MCF 10A (cell line): ENCODE measurements around the gene MEGF8. TPM values are rescaled to one million over a fixed set of nuclear protein-coding genes. Genes with fewer than 3 reads are reported as not detected.

Source experiments
- BruUV-seq: library from RNA; stranded (reverse); fragments of 400-500 nt; replicated peaks from 2 replicates; lab custom pipeline; 2021; lab: Mats Ljungman, UMichigan
- CTCF ChIA-PET: fragments of 300-600 bp; sonication (Branson Sonifier 250); formaldehyde crosslinking; extraction: SDS; loops from one replicate; lab custom pipeline; 2021; ENCODE audit warnings: antibody characterized with exemption, inconsistent platforms; lab: Yijun Ruan, JAX
- POLR2A ChIA-PET: fragments of 300-600, 350-650 bp; sonication (Branson Sonifier 250); formaldehyde crosslinking; extraction: SDS; loops from one replicate; lab custom pipeline; 2020; ENCODE audit warnings: antibody characterized with exemption, inconsistent platforms; lab: Yijun Ruan, JAX
- DNase-seq: peaks from one replicate; pipeline ENCODE4 v3.0.0-alpha.2; 2018; ENCODE audit not compliant: unreplicated experiment
- H3K27ac Mint-ChIP-seq: one replicate; pipeline ENCODE4 v1.8.0; 2022; ENCODE audit warnings: mild to moderate bottlenecking, low read depth, mixed read lengths; ENCODE audit not compliant: unreplicated experiment
- H3K27me3 Mint-ChIP-seq: one replicate; pipeline ENCODE4 v1.8.0; 2022; ENCODE audit warnings: mixed read lengths; ENCODE audit not compliant: insufficient read depth, unreplicated experiment
- H3K36me3 Mint-ChIP-seq: one replicate; pipeline ENCODE4 v1.8.0; 2022; ENCODE audit warnings: mild to moderate bottlenecking, moderate library complexity, mixed read lengths; ENCODE audit not compliant: insufficient read depth, unreplicated experiment
- H3K4me1 Mint-ChIP-seq: one replicate; pipeline ENCODE4 v1.8.0; 2022; ENCODE audit warnings: mixed read lengths; ENCODE audit not compliant: insufficient read depth, unreplicated experiment
- H3K4me3 Mint-ChIP-seq: one replicate; pipeline ENCODE4 v1.8.0; 2022; ENCODE audit warnings: mild to moderate bottlenecking, moderate library complexity, mixed read lengths; ENCODE audit not compliant: unreplicated experiment
- H3K9me3 Mint-ChIP-seq: one replicate; pipeline ENCODE4 v1.8.0; 2022; ENCODE audit warnings: mixed read lengths; ENCODE audit not compliant: unreplicated experiment
- CTCF ChIP-seq: fragments of 200-600 bp; IDR thresholded peaks from one replicate; pipeline ENCODE4 v1.8.0; 2022; ENCODE audit warnings: antibody characterized with exemption, mild to moderate bottlenecking; ENCODE audit not compliant: unreplicated experiment
- intact Hi-C: fragments of 100-400 bp; cut with micrococcal nuclease; formaldehyde crosslinking; loops from 2 replicates; pipeline ENCODE4 v1.14.1; 2022
- total RNA-seq: library from RNA; stranded (reverse); gene quantifications from 2 replicates; pipeline ENCODE4 v1.2.3, GENCODE V29; 2022

MEGF8 gene
- total RNA-seq, 1 experiment from 2014 or later = 13.0 TPM

GRCh38 chr19:42293948-42294347 lies 31.5 kb upstream of the MEGF8 start:
- ChIA-PET CTCF (interaction anchor here (0.8 kb wide), 1 partner anchor 185 kb away, joined by 3 read pairs; no protein-coding TSS in a partner anchor), POLR2A (interaction anchor here (0.7 to 1.0 kb wide), 2 partner anchors 8 to 9 kb away, joined by 3 read pairs; partner anchors contain the start of gene PAFAH1B3)
- TF ChIP-seq CTCF = no peak
- DNase-seq = no peak
- no peak overlapping the region for H3K4me3 Mint-ChIP-seq
- no peaks in the 10 kb centered on the region for H3K27me3 Mint-ChIP-seq
- no peak overlapping the region for H3K27ac Mint-ChIP-seq
- no TSS peak for BruUV-seq
- H3K4me1 Mint-ChIP-seq = peaks cover 6% of the 10 kb centered on the region
- intact Hi-C loops = no loop called here
- H3K9me3 Mint-ChIP-seq = no peaks in the 10 kb centered on the region
- H3K36me3 Mint-ChIP-seq = peaks cover 62% of the 10 kb centered on the region

- H3K9me3 Mint-ChIP-seq = no peaks in the 10 kb centered on the region
- no peaks in the 10 kb centered on the region for H3K27me3 Mint-ChIP-seq
- H3K36me3 Mint-ChIP-seq = peaks cover 55% of the 10 kb centered on the region
- peaks cover 6% of the 10 kb centered on the region for H3K4me1 Mint-ChIP-seq
- H3K4me3 Mint-ChIP-seq = no peak overlapping the region
- no peak for DNase-seq
- no TSS peak for BruUV-seq
- POLR2A ChIA-PET = interaction anchor here (0.7 kb wide), 1 partner anchor 52 kb away, joined by 3 read pairs; no protein-coding TSS in a partner anchor
- TF ChIP-seq CTCF = no peak
- no peak overlapping the region for H3K27ac Mint-ChIP-seq
- intact Hi-C loops = loop anchor here (5.0 kb wide), 1 partner anchor 52 kb away; the partner anchor contains the start of gene GSK3A
- CTCF ChIA-PET = interaction anchor here (0.6 to 4.4 kb wide), 8 partner anchors 9 to 49 kb away, joined by 3 to 44 read pairs (median 4); no protein-coding TSS in a partner anchor
Measured at GRCh38 chr19:42294471-42295137, 30.8 kb upstream of the MEGF8 start.

- Mint-ChIP-seq H3K4me3 (no peak overlapping the region), H3K4me1 (peaks cover 6% of the 10 kb centered on the region), H3K9me3 (no peaks in the 10 kb centered on the region), H3K27ac (no peak overlapping the region), H3K36me3 (peaks cover 48% of the 10 kb centered on the region), H3K27me3 (no peaks in the 10 kb centered on the region)
- intact Hi-C loops = loop anchor here (5.0 kb wide), 1 partner anchor 53 kb away; the partner anchor contains the start of gene GSK3A
- ChIA-PET CTCF (interaction anchor here (0.6 to 4.4 kb wide), 15 partner anchors 8 to 202 kb away, joined by 3 to 44 read pairs (median 4); partner anchors contain the start of gene ERF), POLR2A (interaction anchor here (0.7 kb wide), 2 partner anchors 48 to 52 kb away, joined by 3 read pairs; no protein-coding TSS in a partner anchor)
- no peak for DNase-seq
- TSS peak; percentile 23 for BruUV-seq
- TF ChIP-seq CTCF = no peak
Measured at GRCh38 chr19:42295342-42295741, 30.1 kb upstream of the MEGF8 start.
